Measurements from ENCODE around the gene SALL2.

The SALL2 gene

DNA sequence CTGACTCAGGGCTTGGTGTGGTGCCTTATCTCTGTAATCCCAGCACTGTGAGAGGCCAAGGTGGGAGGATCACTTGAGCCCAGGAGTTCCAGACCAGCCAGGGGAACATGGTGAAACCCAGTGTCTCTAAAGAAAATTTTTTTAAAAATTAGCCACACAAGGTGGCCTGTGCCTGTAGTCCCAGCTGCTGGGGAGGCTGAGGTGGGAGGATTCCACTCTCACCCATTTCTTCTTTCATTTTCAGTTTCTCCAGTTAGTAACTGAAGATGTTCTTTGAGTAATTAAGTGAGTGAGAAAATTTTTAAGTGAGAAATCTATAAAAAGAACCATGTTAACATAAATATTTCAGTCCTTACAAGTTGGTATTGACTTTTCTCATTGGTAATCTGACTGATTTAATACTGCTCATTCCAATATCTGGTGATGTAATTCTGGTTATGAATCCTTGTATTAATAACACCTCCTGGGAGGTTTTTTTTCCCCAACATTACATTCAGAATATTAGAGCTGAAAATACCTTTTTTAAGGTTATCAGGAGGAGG is 21.1 kb downstream of the SALL2 start:
- no peak for DNase-seq (ENCODE audit: low read depth in 1 of 2, low spot score in 1 of 2)
- TF ChIP-seq GABPA (IDR thresholded peaks at IDR 0.05; ENCODE audit: low read depth) (no peak), POLR2AphosphoS5 (IDR thresholded peaks at IDR 0.05; ENCODE audit: low read depth) (no peak), SPI1 (IDR thresholded peaks at IDR 0.05; ENCODE audit: borderline replicate concordance, low read depth) (no peak)
- TF ChIP-seq, protein P1, sequence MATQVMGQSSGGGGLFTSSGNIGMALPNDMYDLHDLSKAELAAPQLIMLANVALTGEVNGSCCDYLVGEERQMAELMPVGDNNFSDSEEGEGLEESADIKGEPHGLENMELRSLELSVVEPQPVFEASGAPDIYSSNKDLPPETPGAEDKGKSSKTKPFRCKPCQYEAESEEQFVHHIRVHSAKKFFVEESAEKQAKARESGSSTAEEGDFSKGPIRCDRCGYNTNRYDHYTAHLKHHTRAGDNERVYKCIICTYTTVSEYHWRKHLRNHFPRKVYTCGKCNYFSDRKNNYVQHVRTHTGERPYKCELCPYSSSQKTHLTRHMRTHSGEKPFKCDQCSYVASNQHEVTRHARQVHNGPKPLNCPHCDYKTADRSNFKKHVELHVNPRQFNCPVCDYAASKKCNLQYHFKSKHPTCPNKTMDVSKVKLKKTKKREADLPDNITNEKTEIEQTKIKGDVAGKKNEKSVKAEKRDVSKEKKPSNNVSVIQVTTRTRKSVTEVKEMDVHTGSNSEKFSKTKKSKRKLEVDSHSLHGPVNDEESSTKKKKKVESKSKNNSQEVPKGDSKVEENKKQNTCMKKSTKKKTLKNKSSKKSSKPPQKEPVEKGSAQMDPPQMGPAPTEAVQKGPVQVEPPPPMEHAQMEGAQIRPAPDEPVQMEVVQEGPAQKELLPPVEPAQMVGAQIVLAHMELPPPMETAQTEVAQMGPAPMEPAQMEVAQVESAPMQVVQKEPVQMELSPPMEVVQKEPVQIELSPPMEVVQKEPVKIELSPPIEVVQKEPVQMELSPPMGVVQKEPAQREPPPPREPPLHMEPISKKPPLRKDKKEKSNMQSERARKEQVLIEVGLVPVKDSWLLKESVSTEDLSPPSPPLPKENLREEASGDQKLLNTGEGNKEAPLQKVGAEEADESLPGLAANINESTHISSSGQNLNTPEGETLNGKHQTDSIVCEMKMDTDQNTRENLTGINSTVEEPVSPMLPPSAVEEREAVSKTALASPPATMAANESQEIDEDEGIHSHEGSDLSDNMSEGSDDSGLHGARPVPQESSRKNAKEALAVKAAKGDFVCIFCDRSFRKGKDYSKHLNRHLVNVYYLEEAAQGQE (IDR thresholded peaks at IDR 0.05; ENCODE audit: insufficient replicate concordance, low read depth), result no peak
- no peak overlapping the region for H3K4me3 ChIP-seq (replicated peaks; ENCODE audit: insufficient read depth, low read length)
- H3K27me3 ChIP-seq (ENCODE audit: insufficient read depth, poor library complexity, severe bottlenecking), result no peaks in the 10 kb centered on the region
- no peak overlapping the region for H3K27ac ChIP-seq (replicated peaks)

DNA sequence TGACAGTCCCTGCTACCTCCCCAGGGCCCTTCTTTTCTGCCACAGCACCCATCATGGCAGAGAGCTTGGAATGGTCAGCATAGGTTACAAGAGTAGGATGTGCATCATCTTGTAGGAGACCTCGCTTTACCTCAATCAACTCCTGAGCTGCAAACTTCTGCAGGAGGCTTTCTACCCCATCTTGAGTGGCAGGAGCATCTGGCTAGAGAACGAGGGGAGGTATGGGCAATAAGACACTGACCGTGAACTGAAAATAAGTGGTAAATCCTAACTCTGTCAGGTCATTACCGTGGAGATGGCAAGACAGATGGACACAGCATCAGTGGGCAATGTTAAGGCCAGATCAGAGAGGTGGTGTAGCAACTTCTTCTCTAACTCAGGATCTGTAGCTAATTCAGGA is 22.8 kb downstream of the SALL2 start:
- H3K4me3 ChIP-seq (replicated peaks; ENCODE audit: insufficient read depth, low read length), result no peak overlapping the region
- TF ChIP-seq, protein P1 (IDR thresholded peaks at IDR 0.05; ENCODE audit: insufficient replicate concordance, low read depth), result no peak
- TF ChIP-seq SPI1 (IDR thresholded peaks at IDR 0.05; ENCODE audit: borderline replicate concordance, low read depth), result no peak
- no peak for TF ChIP-seq GABPA (IDR thresholded peaks at IDR 0.05; ENCODE audit: low read depth)
- no peak for TF ChIP-seq POLR2AphosphoS5 (IDR thresholded peaks at IDR 0.05; ENCODE audit: low read depth)
- TF ChIP-seq, protein P2, sequence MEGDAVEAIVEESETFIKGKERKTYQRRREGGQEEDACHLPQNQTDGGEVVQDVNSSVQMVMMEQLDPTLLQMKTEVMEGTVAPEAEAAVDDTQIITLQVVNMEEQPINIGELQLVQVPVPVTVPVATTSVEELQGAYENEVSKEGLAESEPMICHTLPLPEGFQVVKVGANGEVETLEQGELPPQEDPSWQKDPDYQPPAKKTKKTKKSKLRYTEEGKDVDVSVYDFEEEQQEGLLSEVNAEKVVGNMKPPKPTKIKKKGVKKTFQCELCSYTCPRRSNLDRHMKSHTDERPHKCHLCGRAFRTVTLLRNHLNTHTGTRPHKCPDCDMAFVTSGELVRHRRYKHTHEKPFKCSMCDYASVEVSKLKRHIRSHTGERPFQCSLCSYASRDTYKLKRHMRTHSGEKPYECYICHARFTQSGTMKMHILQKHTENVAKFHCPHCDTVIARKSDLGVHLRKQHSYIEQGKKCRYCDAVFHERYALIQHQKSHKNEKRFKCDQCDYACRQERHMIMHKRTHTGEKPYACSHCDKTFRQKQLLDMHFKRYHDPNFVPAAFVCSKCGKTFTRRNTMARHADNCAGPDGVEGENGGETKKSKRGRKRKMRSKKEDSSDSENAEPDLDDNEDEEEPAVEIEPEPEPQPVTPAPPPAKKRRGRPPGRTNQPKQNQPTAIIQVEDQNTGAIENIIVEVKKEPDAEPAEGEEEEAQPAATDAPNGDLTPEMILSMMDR (IDR thresholded peaks at IDR 0.05; ENCODE audit: insufficient read depth, low read length), result no peak
- DNase-seq (ENCODE audit: low read depth in 1 of 2, low spot score in 1 of 2), result no peak
- no peaks in the 10 kb centered on the region for H3K27me3 ChIP-seq (ENCODE audit: insufficient read depth, poor library complexity, severe bottlenecking)
- no peak overlapping the region for H3K27ac ChIP-seq (replicated peaks)

DNA sequence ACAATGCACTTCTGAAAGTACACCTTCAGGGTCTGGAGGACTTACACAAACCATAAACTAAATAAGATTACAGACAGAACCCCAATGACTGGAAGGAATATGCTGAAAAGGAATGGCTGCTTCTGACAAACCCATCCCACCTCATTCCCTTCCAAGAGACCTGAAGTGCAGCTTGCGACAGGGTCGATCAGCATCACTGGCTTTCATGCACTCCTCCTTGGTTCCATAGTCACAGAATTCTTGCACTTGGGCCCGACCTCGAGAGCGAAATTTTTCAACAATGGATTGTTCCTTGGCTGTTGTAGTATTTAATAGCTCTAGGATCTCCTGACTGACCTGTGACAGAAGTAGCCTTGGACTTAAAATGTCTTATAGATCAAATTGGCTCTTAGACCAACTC is 24.6 kb downstream of the SALL2 start:
- Histone ChIP-seq H3K27me3 (ENCODE audit: insufficient read depth, poor library complexity, severe bottlenecking) (no peaks in the 10 kb centered on the region), H3K4me3 (replicated peaks; ENCODE audit: insufficient read depth, low read length) (no peak overlapping the region), H3K27ac (replicated peaks) (no peak overlapping the region)
- DNase-seq (ENCODE audit: low read depth in 1 of 2, low spot score in 1 of 2), result no peak
- TF ChIP-seq, protein P1 (IDR thresholded peaks at IDR 0.05; ENCODE audit: insufficient replicate concordance, low read depth), result no peak
- TF ChIP-seq, protein P2 (IDR thresholded peaks at IDR 0.05; ENCODE audit: insufficient read depth, low read length), result no peak
- TF ChIP-seq SPI1 (IDR thresholded peaks at IDR 0.05; ENCODE audit: borderline replicate concordance, low read depth) (no peak), POLR2AphosphoS5 (IDR thresholded peaks at IDR 0.05; ENCODE audit: low read depth) (no peak), GABPA (IDR thresholded peaks at IDR 0.05; ENCODE audit: low read depth) (no peak)

Measured in HL-60 (cell line).